ENCODE results near the gene TRIP4.
A peak's percentile ranks its signal among the peaks of the same experiment; 100 is the strongest.

GRCh38 chr15:64426845-64427465 lies 39.3 kb downstream of the TRIP4 start:
- TF ChIP-seq CTCF (conservative IDR thresholded peaks at IDR 0.05; ENCODE audit: low read length) (peak; percentile 73), EZH2phosphoT487 (IDR thresholded peaks at IDR 0.05; ENCODE audit: borderline replicate concordance, low read depth, low read length) (no peak)
